Activated CD4-positive, alpha-beta T cell treated with anti-CD3 and anti-CD28 coated beads, Interleukin-2, amount 50 U/mL, for 4 hours (primary cell): ENCODE results near the gene SPA17.
A peak's percentile ranks its signal among the peaks of the same experiment; 100 is the strongest.

ENCODE experiments used
- DNase-seq, 2 experiments: peaks; one replicate each; pipeline ENCODE4 v3.0.0-alpha.2; 2020

SPA17 gene

DNA sequence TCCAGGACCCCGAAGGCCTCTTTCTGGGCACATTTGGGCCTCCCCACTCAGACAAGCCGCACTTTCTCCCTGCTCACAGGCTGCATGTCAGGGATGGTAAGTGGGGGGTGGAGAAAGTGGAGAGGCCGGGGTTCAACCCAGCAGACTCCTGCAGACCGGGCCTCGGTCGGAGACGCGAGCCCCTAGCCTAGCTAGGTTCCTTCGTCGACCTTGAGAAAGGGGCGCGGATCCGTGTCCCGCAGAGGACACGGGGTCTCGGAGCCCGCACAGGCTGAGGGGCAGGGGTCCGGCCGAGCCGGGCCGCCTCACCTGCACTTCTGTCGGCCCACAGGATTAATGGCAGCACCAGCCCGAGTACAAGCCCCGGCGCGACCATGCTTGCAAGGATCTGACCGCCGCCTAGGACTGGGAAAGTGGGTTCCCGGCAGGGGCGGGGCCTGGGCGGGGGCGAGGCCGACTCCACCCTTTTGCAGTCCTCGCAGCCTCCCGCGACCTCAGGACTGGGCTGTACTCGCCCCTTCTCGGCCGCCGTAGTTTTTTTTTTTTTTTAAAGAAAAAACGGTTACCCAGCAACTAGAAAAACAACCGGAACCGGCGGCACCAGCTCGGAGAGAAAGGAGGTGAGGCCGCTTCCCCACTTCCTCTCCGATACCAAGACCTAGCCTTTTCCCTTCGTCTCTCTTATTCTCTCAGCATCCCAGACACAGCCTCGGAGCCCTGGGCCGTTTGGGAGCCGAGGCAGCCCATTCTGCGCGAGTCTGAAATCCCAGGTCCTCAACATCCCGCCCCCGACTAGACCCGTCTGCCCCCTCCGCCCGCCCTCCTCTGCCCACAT lies at the start of gene SPA17, which contains the start of gene SIAE:
Gene SPA17 (plus strand): TSS at position 572 of the 835 bp plus-strand sequence. CDS start 1,361 bp downstream, outside the sequence.
Gene SIAE (minus strand): TSS at position 407 of the 835 bp plus-strand sequence. CDS start 31 bp downstream, at position 376.
- peak; percentile 67 to 69 for DNase-seq

DNA sequence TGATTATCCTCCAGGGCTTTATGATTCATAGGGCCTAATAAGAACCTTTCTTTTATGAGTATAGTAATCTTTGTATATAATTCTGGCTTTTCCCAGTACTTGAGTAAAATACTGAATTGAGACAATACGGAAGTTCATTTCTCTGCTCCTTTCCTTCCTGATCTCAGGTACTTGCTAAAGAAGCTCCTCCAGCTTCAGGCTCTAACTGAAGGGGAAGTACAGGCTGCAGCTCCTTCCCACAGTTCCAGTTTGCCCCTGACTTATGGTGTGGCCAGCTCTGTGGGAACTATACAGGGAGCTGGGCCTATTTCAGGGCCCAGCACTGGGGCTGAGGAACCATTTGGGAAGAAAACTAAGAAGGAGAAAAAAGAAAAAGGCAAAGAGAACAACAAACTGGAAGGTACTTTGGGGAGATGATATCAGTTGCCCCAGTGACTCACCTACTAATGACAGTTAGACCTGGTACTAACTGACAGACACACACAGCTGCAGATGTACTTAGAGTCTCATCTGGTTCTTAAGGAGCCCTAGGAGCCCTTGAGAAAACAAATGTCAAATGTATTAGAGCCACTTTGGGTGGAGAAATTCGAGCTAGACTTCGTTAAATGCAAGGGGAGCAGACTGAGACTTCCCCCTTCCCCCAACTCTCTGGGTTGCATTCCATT lies 48.1 kb upstream of the SPA17 start:
- no peak for DNase-seq

DNA sequence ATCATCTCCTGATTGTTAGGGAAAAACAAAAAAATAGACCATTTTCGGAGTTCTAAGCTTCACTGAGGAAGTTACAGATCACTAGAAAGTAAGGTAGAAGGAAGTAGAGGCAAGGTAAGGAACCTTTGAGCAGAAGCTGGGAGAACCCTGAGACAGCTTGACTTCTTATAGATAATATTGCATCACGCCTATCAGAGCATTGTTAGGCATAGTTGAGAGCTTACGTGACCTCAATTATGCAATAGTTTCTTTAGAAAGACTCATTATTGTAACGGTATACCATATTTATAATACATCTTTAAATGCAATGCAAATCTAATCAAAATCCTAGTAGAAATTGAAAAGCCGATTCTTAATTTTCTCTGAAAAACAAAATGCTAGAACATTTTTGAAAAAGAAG lies 46.2 kb upstream of the SPA17 start:
- no peak for DNase-seq

DNA sequence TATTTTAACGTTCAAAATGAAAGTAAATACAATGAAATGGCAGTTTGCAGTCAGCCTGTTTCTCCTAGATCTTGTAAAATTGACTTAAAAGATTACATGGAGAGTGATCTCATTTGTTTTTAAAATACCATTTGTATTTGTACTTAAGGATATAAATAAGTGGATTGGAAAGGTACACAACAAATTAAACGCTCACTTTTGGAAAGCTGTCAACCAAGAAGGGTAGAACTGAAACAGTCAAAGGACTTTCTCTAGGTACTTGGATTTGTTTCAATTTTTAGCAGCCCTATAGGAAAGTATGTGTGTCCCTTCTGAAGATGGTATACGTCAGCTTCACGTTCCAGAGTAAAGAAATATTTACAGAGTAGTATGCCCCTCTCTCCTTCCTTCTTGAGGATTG lies 43.7 kb upstream of the SPA17 start:
- DNase-seq, result no peak

DNA sequence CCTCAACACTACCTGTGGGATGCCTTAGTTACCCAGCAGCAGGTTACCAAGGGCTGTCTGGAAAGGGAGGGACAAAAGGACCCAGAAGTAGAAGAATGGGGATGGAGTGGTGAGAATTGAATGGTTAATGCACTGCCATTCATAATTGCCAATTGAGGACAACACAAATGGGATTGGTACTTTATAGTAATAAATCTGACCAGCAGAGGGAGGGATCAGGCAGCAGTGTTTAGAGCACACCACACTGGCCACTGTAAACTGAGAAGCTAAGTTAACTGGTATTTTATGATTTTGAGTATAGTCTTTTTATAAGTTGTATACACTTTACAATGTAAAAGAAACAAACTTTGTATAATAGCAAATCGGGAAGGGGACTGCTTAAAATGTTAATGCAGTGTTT lies 40.3 kb upstream of the SPA17 start:
- DNase-seq, result no peak

DNA sequence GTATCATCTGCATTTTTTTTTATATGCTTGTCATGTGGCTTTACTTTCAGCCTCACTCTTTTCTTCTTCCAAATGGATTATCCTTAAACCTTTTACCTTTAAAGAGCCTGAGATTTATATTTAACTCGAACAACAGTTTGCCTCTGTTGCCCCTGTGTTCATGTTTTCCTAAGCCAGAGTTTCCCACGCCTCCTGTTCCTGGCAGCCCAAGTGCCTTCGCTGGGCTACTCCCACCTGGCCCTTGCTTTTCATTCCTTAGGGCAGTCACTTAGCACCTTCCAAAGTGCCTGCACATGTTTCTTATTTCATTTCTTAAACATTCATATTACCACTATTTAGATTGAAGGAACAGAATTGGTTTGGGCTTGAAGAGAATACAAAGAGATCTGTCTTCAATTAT lies 37.8 kb upstream of the SPA17 start:
- DNase-seq, result no peak

DNA sequence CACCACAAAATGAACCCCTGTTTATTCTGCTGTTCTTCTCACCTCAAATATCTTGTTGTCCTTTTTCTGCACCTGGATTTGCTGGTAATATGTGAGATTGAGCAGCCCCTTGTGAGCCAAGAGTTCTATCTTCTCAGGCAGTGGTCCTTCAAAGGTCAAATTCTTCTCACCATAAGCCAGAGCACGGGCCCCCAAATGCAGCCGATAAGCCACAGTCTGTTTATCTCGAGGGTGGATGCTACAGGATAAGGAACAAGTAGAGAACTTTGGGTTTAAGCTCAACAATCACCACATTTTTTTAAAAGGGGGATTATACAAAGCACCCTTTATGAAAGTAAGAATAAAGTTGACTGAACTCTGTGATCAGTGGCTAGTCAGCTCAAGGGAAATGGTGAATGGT lies 35.2 kb upstream of the SPA17 start:
- no peak for DNase-seq

DNA sequence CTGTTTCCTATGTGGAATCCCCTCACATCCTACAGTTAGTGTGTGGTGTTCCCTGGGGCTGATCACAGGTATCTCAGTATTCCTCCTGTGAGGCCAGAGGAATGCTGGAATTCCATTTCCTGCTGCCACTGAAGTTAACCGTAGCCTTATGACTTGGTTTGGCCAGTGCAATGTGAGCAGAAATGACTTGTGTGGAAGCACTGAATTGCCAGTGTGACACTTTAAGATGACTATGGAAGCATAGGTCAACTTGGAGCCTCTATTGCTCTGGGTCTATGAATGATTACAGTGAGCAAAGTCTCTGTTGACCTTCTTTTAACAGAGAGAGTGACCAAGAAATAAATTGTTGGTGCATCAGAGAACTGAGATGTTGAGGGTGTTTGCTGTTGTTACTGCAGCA lies 34.5 kb upstream of the SPA17 start:
- no peak for DNase-seq

DNA sequence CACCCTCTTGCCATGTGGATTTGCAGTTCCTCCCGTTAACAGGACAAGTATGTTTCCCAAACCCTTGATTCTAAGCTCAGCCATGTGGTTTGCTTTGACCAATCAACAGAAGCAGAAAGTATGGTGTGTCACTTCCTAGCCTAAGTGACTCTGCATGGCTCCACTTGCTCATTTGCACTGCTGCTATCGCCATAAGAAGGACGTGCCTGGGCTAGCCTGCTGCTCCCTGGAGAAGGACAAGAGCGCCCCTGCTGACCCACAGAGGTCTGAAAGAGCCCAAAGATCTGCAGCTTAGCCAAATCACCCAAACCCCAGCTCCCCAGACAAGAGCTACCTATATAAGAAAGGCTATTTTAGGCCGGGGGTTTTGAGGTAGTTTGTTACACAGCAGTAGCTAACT lies 33.0 kb upstream of the SPA17 start:
- no peak for DNase-seq

DNA sequence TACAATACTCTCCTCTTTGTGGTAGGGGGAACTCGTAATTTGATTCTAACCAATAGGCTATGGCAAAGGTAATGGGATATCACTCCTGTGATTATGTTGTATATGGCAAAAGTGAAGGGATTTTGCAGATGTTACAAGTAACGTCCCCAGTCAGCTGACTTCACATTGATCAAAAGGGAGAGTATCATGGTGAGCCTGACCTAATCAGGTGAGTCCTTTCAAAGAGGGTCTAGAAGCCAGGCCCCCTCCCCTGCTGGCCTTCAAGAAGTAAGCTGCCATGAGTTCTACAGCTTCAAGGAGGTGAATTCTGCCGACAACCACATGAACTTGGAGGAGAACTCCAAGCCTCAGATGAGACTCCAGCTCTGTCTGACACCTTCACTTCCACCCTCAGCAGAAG lies 31.1 kb upstream of the SPA17 start:
- no peak for DNase-seq

DNA sequence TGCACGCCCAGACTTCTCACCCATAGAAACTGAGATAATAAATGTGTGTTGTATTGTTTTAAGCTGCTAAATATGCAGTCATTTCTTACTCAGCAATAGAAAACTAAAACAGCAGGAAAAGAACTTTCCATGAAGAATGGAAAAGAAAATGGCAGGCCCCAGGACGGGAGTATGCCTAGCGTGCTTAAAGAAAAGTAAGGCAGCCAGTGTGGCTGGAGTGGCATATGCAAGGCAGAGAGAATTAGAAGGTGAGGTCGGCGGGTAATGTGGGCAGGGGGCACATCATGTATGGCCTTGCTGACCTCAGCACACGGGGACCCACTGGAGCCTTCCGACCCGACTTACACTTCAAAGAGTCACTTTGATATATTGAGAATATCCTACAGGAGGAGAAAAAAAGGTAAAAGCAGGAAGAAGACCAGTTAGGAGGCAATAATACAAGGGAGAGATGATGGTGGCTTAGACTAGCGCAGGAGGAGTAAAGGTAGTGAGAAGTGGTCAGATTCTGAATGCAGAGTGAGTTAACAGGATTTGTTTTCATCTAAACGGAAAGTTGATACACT lies 30.6 kb upstream of the SPA17 start:
- DNase-seq, result no peak

DNA sequence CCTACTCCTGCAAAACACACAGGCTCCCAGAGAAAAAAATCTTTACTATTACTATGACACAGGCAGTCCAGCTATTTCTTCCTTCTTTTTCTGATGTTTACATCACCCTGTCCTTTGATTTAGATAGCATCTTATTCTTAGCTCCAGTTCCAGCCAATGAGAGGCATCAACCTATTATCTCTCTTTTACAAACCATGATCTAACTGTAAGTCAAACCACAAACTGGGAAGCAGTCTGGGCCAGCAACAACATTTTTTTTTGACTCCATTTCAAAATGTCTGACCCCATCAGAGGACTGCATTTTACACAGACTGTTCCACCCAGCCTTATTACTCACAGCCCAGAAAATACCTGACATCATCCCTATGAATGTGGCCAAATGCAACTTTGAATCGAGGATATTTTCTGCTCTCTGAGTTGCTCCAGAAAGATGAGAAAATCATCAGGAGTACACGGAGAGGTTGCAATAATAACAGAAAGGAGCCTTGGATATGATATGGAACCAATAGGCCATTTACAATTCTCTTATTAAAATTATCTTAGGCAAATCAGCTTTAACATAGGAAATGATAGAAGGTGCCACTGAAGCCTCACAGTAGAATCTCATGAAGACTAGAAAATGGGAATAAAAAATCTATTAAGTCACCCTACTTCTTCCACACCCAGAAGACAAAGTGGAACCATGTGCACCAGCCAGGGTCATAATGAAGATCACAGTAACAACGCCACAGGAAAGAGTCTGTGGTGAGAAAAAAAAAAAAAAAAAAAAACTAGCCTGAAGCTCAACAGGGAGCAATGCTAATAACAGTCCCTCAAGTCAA lies 29.9 kb upstream of the SPA17 start:
- no peak for DNase-seq

DNA sequence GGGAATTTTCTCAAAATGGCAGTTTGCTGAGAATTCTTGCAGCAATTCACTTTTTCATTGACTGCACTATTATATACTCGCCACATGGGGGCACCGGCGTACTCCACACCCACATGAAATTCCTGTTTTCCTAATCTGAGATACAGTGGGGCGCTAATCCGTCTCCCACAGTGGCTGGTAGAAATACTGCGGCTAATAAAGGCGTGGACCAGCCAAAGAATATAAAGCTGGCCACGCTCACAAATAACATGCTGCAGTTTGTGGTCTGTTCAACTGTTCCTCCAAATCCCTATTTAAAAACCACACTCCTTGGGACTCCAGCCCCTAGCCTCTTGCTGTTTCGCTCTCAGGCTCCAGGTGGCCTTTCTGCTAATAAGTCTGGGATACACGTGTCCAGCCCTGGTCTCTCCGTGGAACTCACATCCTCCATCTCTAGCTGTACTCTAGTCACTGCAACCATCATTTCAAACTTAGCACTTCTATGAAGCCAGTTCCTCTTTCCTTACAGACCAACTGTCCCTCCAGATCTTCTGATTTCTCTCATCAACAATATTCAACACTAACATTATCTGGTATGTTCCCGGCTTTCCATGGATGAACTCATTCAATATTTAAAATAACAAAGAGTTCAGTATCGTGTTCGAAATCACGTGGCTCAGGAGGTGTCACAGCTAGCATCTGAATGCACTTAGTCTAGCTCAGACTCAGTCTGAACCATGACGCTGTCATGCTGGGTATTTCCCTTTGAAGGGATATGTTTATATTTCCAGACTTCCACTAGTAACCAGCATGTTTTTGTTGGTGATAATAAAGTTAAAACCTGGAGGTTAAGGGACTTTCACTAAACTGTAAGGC lies 29.1 kb upstream of the SPA17 start:
- DNase-seq, result peak in 1 of 2 experiments; percentile 3

DNA sequence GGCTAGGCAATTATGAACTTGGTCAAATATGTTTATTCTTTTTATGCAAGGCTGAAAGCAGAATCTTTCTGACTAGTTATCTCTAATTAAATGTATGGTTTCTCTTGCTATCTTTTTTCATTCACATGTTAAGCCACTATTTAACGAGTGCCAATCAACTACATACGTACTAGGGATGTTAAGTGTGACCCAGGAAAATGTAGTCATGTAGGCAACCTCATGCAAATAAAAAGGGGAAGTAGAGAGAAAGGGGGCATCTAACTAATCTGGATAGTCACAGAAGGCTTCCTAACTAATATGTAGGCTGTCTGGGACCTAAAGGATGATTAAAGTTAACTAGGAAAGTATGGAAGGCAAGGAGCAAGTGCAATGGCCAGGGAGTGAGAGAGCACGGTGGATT lies 27.6 kb upstream of the SPA17 start:
- no peak for DNase-seq

DNA sequence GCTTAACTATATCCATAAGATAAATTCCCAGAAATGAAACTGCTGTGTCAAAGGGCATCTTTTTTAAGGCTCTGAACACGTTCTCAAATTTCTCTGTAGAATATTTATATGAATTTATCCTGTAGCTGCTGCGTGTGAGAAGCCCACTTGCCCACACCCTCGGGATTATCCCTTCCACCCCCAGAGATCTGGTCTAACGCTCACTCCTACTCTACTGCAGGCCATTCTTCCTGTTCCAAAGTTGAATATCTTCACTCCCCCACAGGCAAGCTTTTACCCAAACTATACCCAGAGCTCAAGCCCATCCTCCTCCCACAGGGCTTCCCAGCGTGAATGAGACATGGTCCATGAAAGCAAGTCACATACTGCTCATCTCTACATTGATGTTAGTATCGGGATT lies 25.1 kb upstream of the SPA17 start:
- no peak for DNase-seq

DNA sequence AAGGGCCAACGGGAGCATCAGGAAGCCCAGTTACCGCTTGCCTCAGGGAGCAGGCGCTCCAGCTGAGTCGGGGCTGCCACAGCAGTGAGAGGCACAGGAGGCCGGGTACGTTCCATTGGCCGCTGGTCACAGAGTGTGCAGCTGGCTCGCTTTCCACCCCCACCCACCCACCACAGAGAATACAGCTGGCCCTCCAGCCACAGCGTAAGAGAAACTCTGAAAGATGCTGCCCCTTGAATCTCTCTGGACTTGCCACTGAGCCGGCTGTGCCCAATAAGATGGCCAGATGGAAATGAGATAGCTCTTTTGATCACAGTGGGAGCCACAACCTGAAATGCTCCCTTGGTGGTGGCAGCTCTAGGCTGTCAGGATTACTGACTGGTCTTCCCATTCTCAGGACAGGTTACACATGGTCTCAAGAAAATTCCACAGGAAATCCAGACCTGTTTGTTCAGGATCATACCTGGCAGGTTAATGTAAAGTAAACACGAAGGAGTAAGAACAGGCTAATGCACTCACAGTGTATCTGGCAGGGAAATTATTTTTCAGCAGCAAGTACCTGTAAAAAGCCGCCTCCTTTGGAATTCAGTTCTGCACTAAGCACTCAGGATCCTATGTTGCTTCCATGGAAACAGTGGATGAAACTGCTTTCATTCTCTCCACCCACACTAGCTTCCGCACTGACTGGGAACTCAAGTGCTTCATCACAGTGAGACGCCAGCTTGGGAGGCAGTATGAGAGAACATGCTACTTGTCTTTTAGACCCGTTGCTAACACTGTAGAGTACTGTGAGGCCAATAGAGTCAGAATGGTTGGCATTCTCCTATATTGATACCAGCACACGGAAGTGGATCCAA lies 16.7 kb upstream of the SPA17 start:
- DNase-seq, result no peak

DNA sequence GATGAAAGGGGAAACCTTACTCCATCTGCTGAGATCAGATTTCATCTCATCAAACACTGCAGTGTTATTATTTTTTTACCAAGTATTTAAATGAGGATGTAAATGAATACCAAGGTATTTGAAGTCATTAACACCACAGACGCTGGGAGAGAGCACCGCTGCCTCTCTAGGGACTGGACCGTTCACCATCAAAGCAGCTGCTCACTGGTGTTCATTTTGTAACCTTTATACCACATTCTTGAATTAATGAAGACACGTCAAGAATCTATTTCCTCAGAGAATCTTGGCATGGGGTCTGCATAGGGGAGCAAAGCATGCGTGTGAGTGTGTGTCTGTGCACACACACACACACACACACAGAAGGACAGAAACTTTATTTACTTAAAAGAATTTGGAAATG lies 15.8 kb upstream of the SPA17 start:
- DNase-seq, result no peak

DNA sequence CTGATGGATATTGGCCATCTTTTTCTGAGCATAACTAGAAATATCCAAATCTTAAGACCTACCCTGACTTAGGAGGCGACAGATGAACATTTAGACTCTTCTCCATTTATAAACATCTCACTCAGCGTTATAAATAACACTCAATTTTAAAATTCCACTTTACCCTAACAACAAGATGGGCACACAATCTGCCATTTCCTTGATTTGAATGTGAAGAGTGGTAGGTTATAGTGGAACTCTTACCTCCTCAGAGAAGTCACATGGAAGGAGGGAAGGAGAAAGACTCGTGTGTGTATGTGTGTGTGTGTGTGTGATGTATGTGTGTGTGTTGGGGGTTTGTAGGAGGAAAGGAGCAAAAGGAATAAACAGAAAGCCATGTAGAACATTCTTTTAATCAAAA lies 15.2 kb upstream of the SPA17 start:
- no peak for DNase-seq

DNA sequence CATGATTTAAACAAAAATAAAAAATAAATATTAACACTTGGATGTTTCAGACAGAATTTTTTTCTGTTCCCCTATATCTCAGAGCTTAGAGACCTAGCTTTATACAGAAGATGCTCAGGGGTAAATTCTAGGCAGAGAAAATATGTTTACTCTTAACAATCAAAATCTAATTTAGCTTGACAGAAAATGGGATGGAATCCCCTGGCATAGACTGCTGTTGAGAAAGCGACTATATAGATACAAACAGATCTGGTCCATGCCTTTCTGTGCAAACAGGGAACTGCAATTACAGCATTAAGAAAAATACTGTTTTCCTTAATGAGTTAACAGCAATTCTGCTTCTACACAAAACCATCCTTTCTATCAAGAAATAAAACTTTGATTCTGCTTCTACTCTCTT lies 14.7 kb upstream of the SPA17 start:
- no peak for DNase-seq

DNA sequence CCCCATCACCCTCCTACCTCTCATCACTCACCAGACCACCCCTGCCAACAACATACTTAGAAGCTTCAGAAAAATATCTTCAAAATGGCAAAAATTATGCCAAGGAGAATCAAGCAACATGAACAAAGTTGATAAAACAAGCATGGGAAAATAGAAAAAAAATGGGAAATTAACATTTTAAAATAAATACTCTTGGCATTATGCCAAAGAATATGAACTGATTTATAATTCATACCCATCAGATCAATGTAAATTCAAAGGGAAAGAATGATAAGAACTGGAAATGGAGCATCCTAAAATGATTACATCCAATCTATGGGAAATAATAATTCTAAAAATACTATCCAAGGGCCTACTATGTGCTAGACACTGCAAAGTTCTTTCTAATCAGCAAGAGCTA lies 12.2 kb upstream of the SPA17 start:
- DNase-seq, result no peak

DNA sequence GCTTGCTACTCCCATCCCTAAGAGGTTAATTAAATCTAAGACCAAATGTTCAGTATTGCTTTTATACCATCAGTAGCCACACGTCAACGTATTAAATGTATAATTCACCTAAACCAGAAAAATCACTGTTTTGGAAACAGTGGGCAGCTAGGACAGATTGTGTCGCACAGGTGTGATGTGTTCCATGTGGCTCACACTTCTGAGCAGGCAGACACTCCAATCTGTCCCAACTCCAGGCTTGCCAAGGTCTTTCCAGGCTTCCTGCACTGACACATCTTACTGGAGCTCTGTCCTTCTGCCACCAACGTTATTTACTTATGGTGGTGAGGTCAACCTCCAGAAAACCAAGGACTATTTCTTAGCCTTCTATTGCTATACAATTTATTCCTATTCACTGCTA lies 11.6 kb upstream of the SPA17 start:
- DNase-seq, result no peak
